Measurements from ENCODE around the gene ANXA4.

The ANXA4 gene

GRCh38 chr2:69741575-69742321, at the start of gene ANXA4:
Gene ANXA4, plus strand, starts transcription at chr2:69742134. Its CDS starts 39,432 bp downstream, at chr2:69781566.
- DNase-seq = peak; percentile 82

GRCh38 chr2:69692424-69692823, 49.5 kb upstream of the ANXA4 start:
- no peak for DNase-seq

- no peak for DNase-seq
Observed at GRCh38 chr2:69693059-69693774, 48.7 kb upstream of the ANXA4 start.

GRCh38 chr2:69693775-69694450, 48.0 kb upstream of the ANXA4 start:
- DNase-seq = no peak

GRCh38 chr2:69694894-69695849, 46.8 kb upstream of the ANXA4 start:
- no peak for DNase-seq

- DNase-seq = no peak
Observed at GRCh38 chr2:69695850-69696216, 46.1 kb upstream of the ANXA4 start.

- no peak for DNase-seq
Observed at GRCh38 chr2:69700381-69700780, 41.6 kb upstream of the ANXA4 start.

GRCh38 chr2:69701100-69701945, 40.6 kb upstream of the ANXA4 start:
- no peak for DNase-seq

- DNase-seq = peak; percentile 84
Observed at GRCh38 chr2:69703189-69703588, 38.7 kb upstream of the ANXA4 start.

- peak; percentile 68 for DNase-seq
Observed at GRCh38 chr2:69704446-69704845, 37.5 kb upstream of the ANXA4 start.

- DNase-seq = no peak
Observed at GRCh38 chr2:69709290-69709689, 32.6 kb upstream of the ANXA4 start.

- no peak for DNase-seq
Observed at GRCh38 chr2:69711971-69712370, 30.0 kb upstream of the ANXA4 start.

- no peak for DNase-seq
Observed at GRCh38 chr2:69714024-69714423, 27.9 kb upstream of the ANXA4 start.

- DNase-seq = peak; percentile 93
Observed at GRCh38 chr2:69714539-69715220, 27.3 kb upstream of the ANXA4 start.

GRCh38 chr2:69715964-69716363, 26.0 kb upstream of the ANXA4 start:
- no peak for DNase-seq

- no peak for DNase-seq
Observed at GRCh38 chr2:69716555-69717120, 25.3 kb upstream of the ANXA4 start.

GRCh38 chr2:69717186-69717585, 24.7 kb upstream of the ANXA4 start:
- no peak for DNase-seq

GRCh38 chr2:69717861-69718273, 24.1 kb upstream of the ANXA4 start:
- peak; percentile 56 for DNase-seq

- no peak for DNase-seq
Observed at GRCh38 chr2:69718338-69718965, 23.5 kb upstream of the ANXA4 start.

- DNase-seq = no peak
Observed at GRCh38 chr2:69720404-69720803, 21.5 kb upstream of the ANXA4 start.
